ENCODE data around the gene JAG2. TPM values are rescaled to one million over a fixed set of nuclear protein-coding genes. Genes with fewer than 3 reads are reported as not detected.

JAG2 gene
- total RNA-seq, 1 donor from 2014 or later = 3.8 TPM

GRCh38 chr14:105163040-105163742 is 5.4 kb downstream of the JAG2 start:
- DNase-seq (ENCODE audit: low spot score, unreplicated experiment) = no peak
- H3K4me3 Mint-ChIP-seq (ENCODE audit: low read depth) = no peak overlapping the region
- H3K27ac Mint-ChIP-seq = no peak overlapping the region
- H3K9me3 Mint-ChIP-seq (ENCODE audit: low read depth) = no peaks in the 10 kb centered on the region
- no peaks in the 10 kb centered on the region for H3K4me1 Mint-ChIP-seq (ENCODE audit: low read depth)
- H3K27me3 Mint-ChIP-seq = peaks cover 20% of the 10 kb centered on the region
- no peaks in the 10 kb centered on the region for H3K36me3 Mint-ChIP-seq (ENCODE audit: insufficient read depth)
- no peak for TF ChIP-seq CTCF (IDR thresholded peaks at IDR 0.05; ENCODE audit: unreplicated experiment)

- no peak overlapping the region for H3K27ac Mint-ChIP-seq
- H3K9me3 Mint-ChIP-seq (ENCODE audit: low read depth) = no peaks in the 10 kb centered on the region
- no peaks in the 10 kb centered on the region for H3K36me3 Mint-ChIP-seq (ENCODE audit: insufficient read depth)
- DNase-seq (ENCODE audit: low spot score, unreplicated experiment) = no peak
- H3K4me3 Mint-ChIP-seq (ENCODE audit: low read depth) = no peak overlapping the region
- no peak for TF ChIP-seq CTCF (IDR thresholded peaks at IDR 0.05; ENCODE audit: unreplicated experiment)
- H3K4me1 Mint-ChIP-seq (ENCODE audit: low read depth) = no peaks in the 10 kb centered on the region
- H3K27me3 Mint-ChIP-seq = peaks cover 20% of the 10 kb centered on the region
Observed at GRCh38 chr14:105162669-105162979, 6.0 kb downstream of the JAG2 start.

GRCh38 chr14:105161964-105162668 is 6.5 kb downstream of the JAG2 start:
- no peak overlapping the region for H3K27ac Mint-ChIP-seq
- H3K27me3 Mint-ChIP-seq = peaks cover 20% of the 10 kb centered on the region
- no peak for TF ChIP-seq CTCF (IDR thresholded peaks at IDR 0.05; ENCODE audit: unreplicated experiment)
- no peak for DNase-seq (ENCODE audit: low spot score, unreplicated experiment)
- no peaks in the 10 kb centered on the region for H3K36me3 Mint-ChIP-seq (ENCODE audit: insufficient read depth)
- H3K4me3 Mint-ChIP-seq (ENCODE audit: low read depth) = no peak overlapping the region
- H3K4me1 Mint-ChIP-seq (ENCODE audit: low read depth) = no peaks in the 10 kb centered on the region
- H3K9me3 Mint-ChIP-seq (ENCODE audit: low read depth) = no peaks in the 10 kb centered on the region

GRCh38 chr14:105161309-105161708 is 7.3 kb downstream of the JAG2 start:
- no peak overlapping the region for H3K27ac Mint-ChIP-seq
- H3K27me3 Mint-ChIP-seq = peaks cover 12% of the 10 kb centered on the region
- no peak overlapping the region for H3K4me3 Mint-ChIP-seq (ENCODE audit: low read depth)
- no peaks in the 10 kb centered on the region for H3K9me3 Mint-ChIP-seq (ENCODE audit: low read depth)
- H3K4me1 Mint-ChIP-seq (ENCODE audit: low read depth) = no peaks in the 10 kb centered on the region
- no peaks in the 10 kb centered on the region for H3K36me3 Mint-ChIP-seq (ENCODE audit: insufficient read depth)
- no peak for TF ChIP-seq CTCF (IDR thresholded peaks at IDR 0.05; ENCODE audit: unreplicated experiment)
- DNase-seq (ENCODE audit: low spot score, unreplicated experiment) = no peak

GRCh38 chr14:105160776-105161175 is 7.8 kb downstream of the JAG2 start:
- H3K27me3 Mint-ChIP-seq = peaks cover 12% of the 10 kb centered on the region

More at GRCh38 chr14:105160776-105161175, 7.8 kb downstream of the JAG2 start:
- DNase-seq (ENCODE audit: low spot score, unreplicated experiment) = no peak
- Mint-ChIP-seq H3K9me3 (ENCODE audit: low read depth) (no peaks in the 10 kb centered on the region), H3K4me1 (ENCODE audit: low read depth) (no peaks in the 10 kb centered on the region), H3K4me3 (ENCODE audit: low read depth) (no peak overlapping the region), H3K27ac (no peak overlapping the region), H3K36me3 (ENCODE audit: insufficient read depth) (no peaks in the 10 kb centered on the region)
- no peak for TF ChIP-seq CTCF (IDR thresholded peaks at IDR 0.05; ENCODE audit: unreplicated experiment)
